AG10803 (cell line): ENCODE results near the gene PNN.
"Not testable (repeated sequence)": the region's sequence is repeated elsewhere in the genome, so short reads cannot be mapped to it uniquely, and the experiment has no call there.

Experiments used
- DNase-seq: peaks from one replicate; pipeline ENCODE4 v3.0.0; 2010; ENCODE audit warnings: low read depth
- H3K4me3 ChIP-seq: 2 replicates; pipeline ENCODE4 v1.5.1; 2011; ENCODE audit warnings: mild to moderate bottlenecking, low read length, control low read depth
- TF ChIP-seq, protein P1 (sequence below): conservative IDR thresholded peaks from 2 replicates; pipeline ENCODE4 v1.5.1; 2011; ENCODE audit warnings: mild to moderate bottlenecking, low read length, control low read depth, inconsistent platforms

Gene PNN

DNA sequence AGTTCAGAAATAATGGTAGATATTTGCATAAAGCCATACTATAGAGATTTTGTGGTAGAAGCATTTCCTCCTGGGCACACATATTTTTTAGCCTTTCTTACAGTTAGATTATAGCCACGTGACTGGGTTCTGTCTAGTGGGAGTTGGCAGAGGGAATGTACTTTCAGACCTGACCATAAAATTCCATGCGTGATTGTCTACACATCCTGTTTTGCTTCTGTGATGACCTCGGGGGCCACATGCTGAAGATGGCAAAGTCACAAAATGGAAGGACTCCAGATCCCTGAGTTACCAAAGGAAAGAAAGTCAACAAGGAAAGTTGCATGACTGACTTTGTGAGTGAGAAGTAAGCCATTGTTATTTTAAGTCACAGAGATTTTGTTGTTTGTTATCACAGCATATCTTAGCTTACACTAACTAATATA, 44.0 kb downstream of the PNN start:
- no peak overlapping the region for H3K4me3 ChIP-seq
- DNase-seq: peak; percentile 60
- TF ChIP-seq, protein P1, sequence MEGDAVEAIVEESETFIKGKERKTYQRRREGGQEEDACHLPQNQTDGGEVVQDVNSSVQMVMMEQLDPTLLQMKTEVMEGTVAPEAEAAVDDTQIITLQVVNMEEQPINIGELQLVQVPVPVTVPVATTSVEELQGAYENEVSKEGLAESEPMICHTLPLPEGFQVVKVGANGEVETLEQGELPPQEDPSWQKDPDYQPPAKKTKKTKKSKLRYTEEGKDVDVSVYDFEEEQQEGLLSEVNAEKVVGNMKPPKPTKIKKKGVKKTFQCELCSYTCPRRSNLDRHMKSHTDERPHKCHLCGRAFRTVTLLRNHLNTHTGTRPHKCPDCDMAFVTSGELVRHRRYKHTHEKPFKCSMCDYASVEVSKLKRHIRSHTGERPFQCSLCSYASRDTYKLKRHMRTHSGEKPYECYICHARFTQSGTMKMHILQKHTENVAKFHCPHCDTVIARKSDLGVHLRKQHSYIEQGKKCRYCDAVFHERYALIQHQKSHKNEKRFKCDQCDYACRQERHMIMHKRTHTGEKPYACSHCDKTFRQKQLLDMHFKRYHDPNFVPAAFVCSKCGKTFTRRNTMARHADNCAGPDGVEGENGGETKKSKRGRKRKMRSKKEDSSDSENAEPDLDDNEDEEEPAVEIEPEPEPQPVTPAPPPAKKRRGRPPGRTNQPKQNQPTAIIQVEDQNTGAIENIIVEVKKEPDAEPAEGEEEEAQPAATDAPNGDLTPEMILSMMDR: no peak

DNA sequence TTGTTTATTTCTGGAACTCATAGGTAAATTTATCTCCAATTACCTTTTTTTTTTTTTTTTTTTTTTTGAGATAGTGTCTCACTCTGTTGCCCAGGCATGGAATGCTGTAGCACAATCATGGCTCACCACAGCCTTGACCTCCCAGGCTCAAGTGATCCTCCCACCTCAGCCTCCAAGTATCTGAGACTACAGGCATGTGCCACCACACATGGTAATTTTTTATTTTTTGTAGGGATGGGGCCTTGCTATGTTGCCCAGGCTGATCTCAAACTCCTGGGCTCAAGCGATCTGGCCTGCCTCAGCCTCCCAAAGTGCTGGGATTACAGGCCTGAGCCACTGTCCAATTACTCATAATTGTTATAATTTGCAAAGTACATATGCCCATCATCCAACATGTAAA, 45.4 kb downstream of the PNN start:
- not testable (repeated sequence) for DNase-seq

DNA sequence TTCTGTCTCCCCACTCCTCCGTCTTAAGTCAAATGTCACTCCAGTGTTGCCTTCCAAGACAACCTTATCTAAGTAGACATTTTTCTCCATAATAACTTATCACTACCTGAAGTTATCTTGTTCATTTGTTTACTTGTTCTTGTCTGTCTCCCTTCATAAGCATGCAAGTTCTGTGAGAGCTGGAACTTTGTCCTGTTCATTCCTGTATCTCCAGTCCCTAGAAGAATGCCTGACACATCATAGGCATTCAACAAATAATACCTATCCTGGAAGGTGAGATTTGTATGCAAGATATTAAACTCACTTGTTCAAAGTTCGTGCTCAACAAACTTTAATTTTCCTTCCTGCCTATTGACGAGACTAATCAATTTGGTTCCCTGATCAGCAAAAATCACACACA, 53.0 kb downstream of the PNN start:
- no peak overlapping the region for H3K4me3 ChIP-seq
- TF ChIP-seq, protein P1: no peak
- no peak for DNase-seq

More for the DNA sequence above, 45.4 kb downstream of the PNN start:
- H3K4me3 ChIP-seq: not testable (repeated sequence)

GRCh38 chr14:39228509-39229221, 53.6 kb downstream of the PNN start:
- TF ChIP-seq, protein P1: no peak
- DNase-seq: no peak
- no peak overlapping the region for H3K4me3 ChIP-seq

DNA sequence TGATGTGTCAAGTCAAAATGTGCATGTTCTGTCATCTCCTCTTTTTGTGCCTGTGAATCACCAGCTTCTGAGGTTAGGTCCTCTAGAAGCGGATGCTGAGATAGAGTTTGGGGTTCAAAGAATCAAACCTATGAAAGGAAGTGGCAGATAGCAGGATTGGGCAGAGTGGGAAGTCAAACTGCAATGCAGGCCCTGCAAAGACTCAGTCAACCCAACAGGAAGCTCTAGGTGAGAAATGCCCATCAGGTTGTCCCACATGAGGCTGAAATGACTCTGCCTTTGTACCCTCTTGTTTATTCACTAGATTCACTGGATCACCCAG, 54.1 kb downstream of the PNN start:
- peak; percentile 17 for DNase-seq
- H3K4me3 ChIP-seq: no peak overlapping the region
- TF ChIP-seq, protein P1: no peak

- no peak overlapping the region for H3K4me3 ChIP-seq
- TF ChIP-seq, protein P1: no peak
- DNase-seq: no peak
Measured at GRCh38 chr14:39229601-39230110, 54.6 kb downstream of the PNN start.

DNA sequence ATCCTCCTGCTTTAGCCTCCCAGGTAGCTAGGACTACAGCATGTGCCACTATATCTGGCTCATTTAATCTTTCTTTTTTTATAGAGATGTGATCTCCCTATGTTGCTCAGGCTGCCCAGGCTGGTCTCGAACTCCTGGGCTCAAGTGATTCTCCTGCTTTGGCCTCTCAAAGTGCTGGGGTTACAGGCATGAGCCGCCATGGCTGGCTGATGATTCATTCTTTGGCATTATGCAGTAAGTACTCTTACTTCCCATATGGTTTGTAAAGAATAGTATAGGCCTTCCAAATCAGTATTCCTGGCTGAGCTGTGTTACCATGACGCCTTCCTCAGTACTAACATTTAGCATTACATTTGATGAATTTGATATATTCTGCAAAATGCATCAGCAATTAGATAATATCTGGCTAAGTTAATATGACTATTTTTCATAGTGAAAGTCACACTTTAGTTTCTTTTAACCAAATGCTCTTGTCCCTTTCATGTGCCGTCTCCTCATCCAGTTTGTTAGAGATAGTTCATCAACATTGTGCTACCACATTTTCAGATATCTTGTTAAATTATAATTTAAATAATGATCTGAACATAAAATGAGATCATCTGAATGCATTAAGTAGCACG, 55.5 kb downstream of the PNN start:
- peak; percentile 11 for DNase-seq
- TF ChIP-seq, protein P1: no peak
- no peak overlapping the region for H3K4me3 ChIP-seq
